ENCODE data around the gene SOWAHB.
A peak's percentile ranks its signal among the peaks of the same experiment; 100 is the strongest.

SOWAHB gene

GRCh38 chr4:76897536-76898384 is at the start of gene SOWAHB:
Gene SOWAHB, minus strand, starts transcription at chr4:76898144. Its CDS starts 295 bp downstream, at chr4:76897849.
- DNase-seq (ENCODE audit: low spot score): peak; percentile 39

GRCh38 chr4:76947369-76947768 is 49.4 kb upstream of the SOWAHB start:
- DNase-seq (ENCODE audit: low spot score): peak; percentile 35

GRCh38 chr4:76943790-76944189 is 45.8 kb upstream of the SOWAHB start:
- DNase-seq (ENCODE audit: low spot score): peak; percentile 14

- DNase-seq (ENCODE audit: low spot score): peak; percentile 68
Measured at GRCh38 chr4:76943129-76943620, 45.2 kb upstream of the SOWAHB start.

- DNase-seq (ENCODE audit: low spot score): no peak
Measured at GRCh38 chr4:76939184-76939583, 41.2 kb upstream of the SOWAHB start.

GRCh38 chr4:76931576-76932276 is 33.8 kb upstream of the SOWAHB start:
- no peak for DNase-seq (ENCODE audit: low spot score)

GRCh38 chr4:76931087-76931486 is 33.1 kb upstream of the SOWAHB start:
- no peak for DNase-seq (ENCODE audit: low spot score)

- DNase-seq (ENCODE audit: low spot score): no peak
Measured at GRCh38 chr4:76930685-76931084, 32.7 kb upstream of the SOWAHB start.

- no peak for DNase-seq (ENCODE audit: low spot score)
Measured at GRCh38 chr4:76926841-76927240, 28.9 kb upstream of the SOWAHB start.

GRCh38 chr4:76923619-76924357 is 25.8 kb upstream of the SOWAHB start:
- DNase-seq (ENCODE audit: low spot score): no peak

- no peak for DNase-seq (ENCODE audit: low spot score)
Measured at GRCh38 chr4:76920715-76921114, 22.8 kb upstream of the SOWAHB start.

- DNase-seq (ENCODE audit: low spot score): no peak
Measured at GRCh38 chr4:76909711-76910110, 11.8 kb upstream of the SOWAHB start.

GRCh38 chr4:76905521-76905920 is 7.6 kb upstream of the SOWAHB start:
- DNase-seq (ENCODE audit: low spot score): peak; percentile 86

GRCh38 chr4:76904646-76905190 is 6.8 kb upstream of the SOWAHB start:
- DNase-seq (ENCODE audit: low spot score): no peak

GRCh38 chr4:76902233-76902890 is 4.4 kb upstream of the SOWAHB start:
- no peak for DNase-seq (ENCODE audit: low spot score)

GRCh38 chr4:76898949-76899645 is 1.2 kb upstream of the SOWAHB start:
- DNase-seq (ENCODE audit: low spot score): no peak

- no peak for DNase-seq (ENCODE audit: low spot score)
Measured at GRCh38 chr4:76898385-76898692, 395 bp upstream of the SOWAHB start.

- DNase-seq (ENCODE audit: low spot score): peak; percentile 51
Measured at GRCh38 chr4:76896614-76897535, 1.1 kb downstream of the SOWAHB start.

GRCh38 chr4:76896048-76896447 is 1.9 kb downstream of the SOWAHB start:
- DNase-seq (ENCODE audit: low spot score): no peak

- no peak for DNase-seq (ENCODE audit: low spot score)
Measured at GRCh38 chr4:76895619-76896018, 2.3 kb downstream of the SOWAHB start.
